Measurements from ENCODE around the gene PKP1. TPM values are rescaled to one million over a fixed set of nuclear protein-coding genes. Genes with fewer than 3 reads are reported as not detected.

Gene PKP1
- total RNA-seq, 1 experiment from 2014 or later, result 0.30 TPM

GRCh38 chr1:201350884-201351283 is 67.6 kb downstream of the PKP1 start:
- CTCF ChIA-PET, result interaction anchor here (0.7 to 7.7 kb wide), 9 partner anchors 9 to 98 kb away, joined by 3 to 445 read pairs (median 89); no protein-coding TSS in a partner anchor
- Mint-ChIP-seq H3K36me3 (ENCODE audit: insufficient read depth, unreplicated experiment) (no peaks in the 10 kb centered on the region), H3K27ac (ENCODE audit: low read depth, unreplicated experiment) (peak overlapping the region; percentile 1), H3K27me3 (ENCODE audit: insufficient read depth, unreplicated experiment) (peaks cover 10% of the 10 kb centered on the region), H3K9me3 (ENCODE audit: unreplicated experiment) (no peaks in the 10 kb centered on the region), H3K4me1 (ENCODE audit: insufficient read depth, unreplicated experiment) (peaks cover 43% of the 10 kb centered on the region), H3K4me3 (ENCODE audit: unreplicated experiment) (no peak overlapping the region)
- intact Hi-C loops (cut with micrococcal nuclease), result no loop called here
- no TSS peak for BruUV-seq (replicated peaks)
- no peak for DNase-seq (ENCODE audit: unreplicated experiment)
- no peak for TF ChIP-seq CTCF (IDR thresholded peaks at IDR 0.05; ENCODE audit: unreplicated experiment)
- POLR2A ChIA-PET, result interaction anchor here (0.9 to 10.7 kb wide), 12 partner anchors 9 to 197 kb away, joined by 3 to 146 read pairs (median 4); partner anchors contain the start of gene TMEM9

GRCh38 chr1:201351617-201352016 is 68.3 kb downstream of the PKP1 start:
- H3K36me3 Mint-ChIP-seq (ENCODE audit: insufficient read depth, unreplicated experiment), result no peaks in the 10 kb centered on the region
- CTCF ChIA-PET, result no interaction called here
- H3K27me3 Mint-ChIP-seq (ENCODE audit: insufficient read depth, unreplicated experiment), result peaks cover 10% of the 10 kb centered on the region
- TF ChIP-seq CTCF (IDR thresholded peaks at IDR 0.05; ENCODE audit: unreplicated experiment), result no peak
- peak overlapping the region; percentile 1 for H3K27ac Mint-ChIP-seq (ENCODE audit: low read depth, unreplicated experiment)
- H3K9me3 Mint-ChIP-seq (ENCODE audit: unreplicated experiment), result no peaks in the 10 kb centered on the region
- POLR2A ChIA-PET, result no interaction called here
- no peak for DNase-seq (ENCODE audit: unreplicated experiment)
- intact Hi-C loops (cut with micrococcal nuclease), result no loop called here
- no TSS peak for BruUV-seq (replicated peaks)
- H3K4me3 Mint-ChIP-seq (ENCODE audit: unreplicated experiment), result no peak overlapping the region
- H3K4me1 Mint-ChIP-seq (ENCODE audit: insufficient read depth, unreplicated experiment), result peaks cover 41% of the 10 kb centered on the region

- no TSS peak for BruUV-seq (replicated peaks)
- Mint-ChIP-seq H3K27ac (ENCODE audit: low read depth, unreplicated experiment) (peak overlapping the region; percentile 63), H3K36me3 (ENCODE audit: insufficient read depth, unreplicated experiment) (no peaks in the 10 kb centered on the region), H3K27me3 (ENCODE audit: insufficient read depth, unreplicated experiment) (peaks cover 10% of the 10 kb centered on the region), H3K4me3 (ENCODE audit: unreplicated experiment) (no peak overlapping the region), H3K9me3 (ENCODE audit: unreplicated experiment) (no peaks in the 10 kb centered on the region), H3K4me1 (ENCODE audit: insufficient read depth, unreplicated experiment) (peaks cover 38% of the 10 kb centered on the region)
- DNase-seq (ENCODE audit: unreplicated experiment), result peak; percentile 79
- intact Hi-C loops (cut with micrococcal nuclease), result no loop called here
- CTCF ChIA-PET, result interaction anchor here (0.6 to 15.6 kb wide), 20 partner anchors 6 to 133 kb away, joined by 3 to 550 read pairs (median 5); no protein-coding TSS in a partner anchor
- POLR2A ChIA-PET, result interaction anchor here (0.5 to 11.7 kb wide), 16 partner anchors 18 to 693 kb away, joined by 3 to 159 read pairs (median 4); no protein-coding TSS in a partner anchor
- TF ChIP-seq CTCF (IDR thresholded peaks at IDR 0.05; ENCODE audit: unreplicated experiment), result no peak
Observed at GRCh38 chr1:201353186-201353940, 70.1 kb downstream of the PKP1 start.

GRCh38 chr1:201354151-201354900 is 71.0 kb downstream of the PKP1 start:
- no peak for DNase-seq (ENCODE audit: unreplicated experiment)
- no peaks in the 10 kb centered on the region for H3K9me3 Mint-ChIP-seq (ENCODE audit: unreplicated experiment)
- peaks cover 47% of the 10 kb centered on the region for H3K4me1 Mint-ChIP-seq (ENCODE audit: insufficient read depth, unreplicated experiment)
- intact Hi-C loops (cut with micrococcal nuclease), result no loop called here
- no peaks in the 10 kb centered on the region for H3K36me3 Mint-ChIP-seq (ENCODE audit: insufficient read depth, unreplicated experiment)
- TF ChIP-seq CTCF (IDR thresholded peaks at IDR 0.05; ENCODE audit: unreplicated experiment), result no peak
- ChIA-PET POLR2A (interaction anchor here (0.6 to 11.7 kb wide), 14 partner anchors 32 to 971 kb away, joined by 3 to 159 read pairs (median 4); no protein-coding TSS in a partner anchor), CTCF (interaction anchor here (0.6 to 15.6 kb wide), 17 partner anchors 7 to 131 kb away, joined by 3 to 550 read pairs (median 6); no protein-coding TSS in a partner anchor)
- H3K4me3 Mint-ChIP-seq (ENCODE audit: unreplicated experiment), result no peak overlapping the region
- H3K27ac Mint-ChIP-seq (ENCODE audit: low read depth, unreplicated experiment), result peak overlapping the region; percentile 63
- BruUV-seq (replicated peaks), result no TSS peak
- peaks cover 10% of the 10 kb centered on the region for H3K27me3 Mint-ChIP-seq (ENCODE audit: insufficient read depth, unreplicated experiment)

Data from MCF 10A (cell line).